HepG2 (cell line): ENCODE results near the gene NDNF. TPM values are rescaled to one million over a fixed set of nuclear protein-coding genes. Genes with fewer than 3 reads are reported as not detected.

ENCODE experiments used
- ATAC-seq: fragments of 200-7000 bp; cut with Tn5 transposase; 3 replicates; pipeline ENCODE4 v1.9.1; 2020; ENCODE audit warnings: mild to moderate bottlenecking, moderate library complexity
- BruUV-seq: library from RNA; stranded (reverse); fragments of 400-500 nt; replicated peaks from 2 replicates; lab custom pipeline; 2021; lab: Mats Ljungman, UMichigan
- CTCF ChIA-PET: fragments of 300-600 bp; formaldehyde crosslinking; extraction: SDS; loops from one replicate; lab custom pipeline; 2021; ENCODE audit warnings: low total read pairs, inconsistent platforms, low intra/inter-chr PET ratio; lab: Yijun Ruan, JAX
- POLR2A ChIA-PET: fragments of 350-600 bp; sonication (Branson Sonifier 250); formaldehyde crosslinking; loops from one replicate; lab custom pipeline; 2020; ENCODE audit warnings: antibody characterized with exemption, inconsistent platforms; lab: Yijun Ruan, JAX
- DNase-seq: peaks from one replicate; pipeline ENCODE4 v3.0.0-alpha.2; 2015; ENCODE audit warnings: low spot score
- FAIRE-seq: peaks from 3 replicates; lab custom pipeline; 2011; peaks lifted over from hg19 to GRCh38; lab: Jason Lieb, UNC
- H2AFZ ChIP-seq: one replicate; pipeline ENCODE4 v1.6.1; 2011; ENCODE audit warnings: low read length, inconsistent platforms
- H3K27ac ChIP-seq: fragments of 300-600 bp; 3 replicates; pipeline ENCODE4 v1.8.0; 2011; ENCODE audit warnings: mixed run types, mild to moderate bottlenecking, mixed read lengths, low read length, inconsistent platforms; ENCODE audit not compliant: insufficient read depth; ENCODE audit errors: extremely low read length
- H3K27me3 ChIP-seq, 2 experiments: fragments of 200-600 bp in 1 of 2; 2 replicates in 1 of 2; 3 replicates in 1 of 2; pipeline versions ENCODE4 v1.6.0 to v1.8.0; 2011; ENCODE audit warnings: low read length in 2 of 2, mild to moderate bottlenecking in 2 of 2, moderate library complexity in 2 of 2, inconsistent platforms in 1 of 2; ENCODE audit not compliant: insufficient read depth in 2 of 2, control insufficient read depth in 1 of 2
- H3K36me3 ChIP-seq, 2 experiments: fragments of 200-600 bp in 1 of 2; replicated peaks in 1 of 2; 2 replicates in 1 of 2; 3 replicates in 1 of 2; pipeline versions ENCODE4 v1.5.1 to v1.8.0; 2011; ENCODE audit warnings: low read length in 2 of 2, inconsistent platforms in 1 of 2; ENCODE audit not compliant: insufficient read depth in 2 of 2, control insufficient read depth in 1 of 2
- H3K4me1 ChIP-seq: 2 replicates; pipeline ENCODE4 v1.5.1; 2012; ENCODE audit warnings: low read length, inconsistent platforms; ENCODE audit not compliant: insufficient read depth
- H3K4me2 ChIP-seq: 2 replicates; pipeline ENCODE4 v1.6.0; 2011; ENCODE audit warnings: low read depth, low read length, inconsistent platforms
- H3K4me3 ChIP-seq, 3 experiments: fragments of 200-600 bp in 1 of 3; sonication (generic), shearing (Covaris generic) in 1 of 3; replicated peaks in 1 of 3; 2 replicates each; pipeline ENCODE4 v1.5.1; 2011 to 2016; ENCODE audit warnings: low read length in 3 of 3, inconsistent platforms in 2 of 3, low read depth in 2 of 3, mild to moderate bottlenecking in 2 of 3, control low read depth in 1 of 3, mixed read lengths in 1 of 3; ENCODE audit not compliant: insufficient read depth in 1 of 3
- H3K79me2 ChIP-seq: one replicate; pipeline ENCODE4 v1.6.1; 2011; ENCODE audit warnings: low read length, inconsistent platforms; ENCODE audit not compliant: insufficient read depth
- H3K9ac ChIP-seq: 2 replicates; pipeline ENCODE4 v1.6.0; 2011; ENCODE audit warnings: mild to moderate bottlenecking, low read depth, low read length, inconsistent platforms; ENCODE audit not compliant: insufficient read depth
- H3K9me3 ChIP-seq: 2 replicates; pipeline ENCODE4 v1.5.1; 2012; ENCODE audit warnings: mild to moderate bottlenecking, low read length
- H4K20me1 ChIP-seq: 2 replicates; pipeline ENCODE4 v1.6.0; 2011; ENCODE audit warnings: inconsistent platforms, mild to moderate bottlenecking, low read length, moderate library complexity; ENCODE audit not compliant: insufficient read depth
- CBFB ChIP-seq: sonication (generic); formaldehyde crosslinking; IDR thresholded peaks from 2 replicates; pipeline ENCODE4 v1.4.0; 2020; ENCODE audit warnings: missing genetic modification reagents
- EHMT2 ChIP-seq: fragments of 200-600 bp; sonication (generic); IDR thresholded peaks from 2 replicates; pipeline ENCODE4 v1.7.0; 2017; ENCODE audit warnings: antibody characterized with exemption, low read depth, low read length, borderline replicate concordance
- ETV6 ChIP-seq: sonication (generic); formaldehyde crosslinking; conservative IDR thresholded peaks from 2 replicates; pipeline ENCODE4 v1.4.0; 2020; ENCODE audit warnings: missing genetic modification reagents
- GZF1 ChIP-seq: sonication (generic); formaldehyde crosslinking; IDR thresholded peaks from 2 replicates; pipeline ENCODE4 v1.5.1; 2020; ENCODE audit warnings: mild to moderate bottlenecking, missing genetic modification reagents
- HNF4A ChIP-seq: sonication (generic); formaldehyde crosslinking; IDR thresholded peaks from 2 replicates; pipeline ENCODE4 v1.4.0; 2020; ENCODE audit warnings: missing genetic modification reagents
- NFATC3 ChIP-seq: sonication (generic); formaldehyde crosslinking; IDR thresholded peaks from 2 replicates; pipeline ENCODE4 v1.5.1; 2020; ENCODE audit warnings: mild to moderate bottlenecking, missing genetic modification reagents
- NR3C1 ChIP-seq: sonication (generic); formaldehyde crosslinking; IDR thresholded peaks from 2 replicates; pipeline ENCODE4 v1.4.0; 2020; ENCODE audit warnings: missing genetic modification reagents
- ZNF143 ChIP-seq: sonication (generic); formaldehyde crosslinking; IDR thresholded peaks from 2 replicates; pipeline ENCODE4 v1.4.0; 2020; ENCODE audit warnings: missing genetic modification reagents
- ZNF383 ChIP-seq: sonication (generic); formaldehyde crosslinking; IDR thresholded peaks from 2 replicates; pipeline ENCODE4 v1.4.0; 2020; ENCODE audit warnings: missing genetic modification reagents, mild to moderate bottlenecking, borderline replicate concordance
- ZNF790 ChIP-seq: sonication (generic); formaldehyde crosslinking; IDR thresholded peaks from 2 replicates; pipeline ENCODE4 v1.8.0; 2022; ENCODE audit warnings: missing genetic modification reagents, mild to moderate bottlenecking, borderline replicate concordance
- ZSCAN29 ChIP-seq: sonication (generic); formaldehyde crosslinking; conservative IDR thresholded peaks from 2 replicates; pipeline ENCODE4 v1.4.0; 2020; ENCODE audit warnings: mild to moderate bottlenecking, missing genetic modification reagents
- WGBS: methylation state at CpG from one replicate; pipeline ENCODE4 v1.1.6; 2017; ENCODE audit warnings: low lambda C conversion rate; 5-methylcytosine and 5-hydroxymethylcytosine counted together
- in situ Hi-C: cut with HindIII; loops from 2 replicates; pipeline ENCODE4 v1.10.0; 2017; ENCODE audit warnings: low pct_unique_long_range_greater_than_20kb; ENCODE audit not compliant: extremely low pct_ligation_motif_present
- intact Hi-C: fragments of 100-400 bp; cut with micrococcal nuclease; formaldehyde crosslinking; loops from one replicate; pipeline ENCODE4 v1.10.0; 2022; ENCODE audit not compliant: unreplicated experiment
- polyA plus RNA-seq, 8 experiments: library from polyadenylated mRNA; depleted of rRNA in 3 of 8; stranded (reverse) in 7 of 8; unstranded in 1 of 8; fragments of >200 nt; fragmentation: Illumina TruSeq in 4 of 8; extraction: Trizol in 4 of 8; gene quantifications; 2 replicates each; pipeline versions ENCODE4 v1.2.1 to v1.2.3, GENCODE V29; 2011 to 2016; ENCODE audit warnings: low read depth in 4 of 8, missing spikeins in 1 of 8, mixed read lengths in 1 of 8; ENCODE audit not compliant: insufficient read depth in 1 of 8
- total RNA-seq, 5 experiments: library from RNA; depleted of rRNA; stranded (reverse); fragments of >200 nt; fragmentation: Illumina TruSeq; extraction: Trizol; gene quantifications; 2 replicates each; pipeline ENCODE4 v1.2.3, GENCODE V29; 2016; ENCODE audit warnings: low read depth in 1 of 5
- TF ChIP-seq, protein P1 (sequence below): sonication (generic); formaldehyde crosslinking; IDR thresholded peaks from 2 replicates; pipeline ENCODE4 v1.4.0; 2020; ENCODE audit warnings: missing genetic modification reagents, borderline replicate concordance
- TF ChIP-seq, protein P2 (sequence below): sonication (generic); formaldehyde crosslinking; IDR thresholded peaks from one replicate; pipeline ENCODE4 v1.5.1; 2020; ENCODE audit warnings: mild to moderate bottlenecking, missing genetic modification reagents; ENCODE audit errors: not compliant biosample characterization
- TF ChIP-seq, protein P3 (sequence below): sonication (generic); formaldehyde crosslinking; IDR thresholded peaks from 2 replicates; pipeline ENCODE4 v1.5.1; 2020; ENCODE audit warnings: mild to moderate bottlenecking, missing genetic modification reagents, borderline replicate concordance

The NDNF gene
- total and polyA plus RNA-seq, 2 of the 13 experiments (the other 11 are each of a cell fraction or from before 2014, with no cell fraction given) = not detected

DNA sequence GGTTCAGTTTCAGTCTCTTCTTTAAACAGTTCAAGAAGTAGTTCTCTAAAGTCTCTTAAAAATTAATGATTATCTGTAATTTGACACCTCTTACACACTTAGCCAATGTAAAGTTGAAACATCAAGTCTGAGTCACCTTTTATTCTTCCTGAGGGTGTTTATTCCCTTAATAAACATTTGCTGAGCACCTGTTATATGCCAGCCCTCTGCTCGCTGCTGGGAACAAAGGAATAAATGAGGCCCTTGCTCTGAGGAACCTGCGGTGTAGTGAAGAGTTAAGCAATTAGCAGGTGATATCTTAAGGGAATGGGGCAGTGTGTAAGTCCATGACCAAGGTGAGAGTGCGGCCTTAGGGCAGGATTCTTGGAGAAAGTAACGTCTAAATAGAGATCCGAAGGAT lies 5.2 kb upstream of the NDNF start (continued):
- no peak for TF ChIP-seq ZNF143
- no peak for TF ChIP-seq NR3C1 (CRISPR knock-in tag)
- no peak for TF ChIP-seq GZF1 (CRISPR knock-in tag)

DNA sequence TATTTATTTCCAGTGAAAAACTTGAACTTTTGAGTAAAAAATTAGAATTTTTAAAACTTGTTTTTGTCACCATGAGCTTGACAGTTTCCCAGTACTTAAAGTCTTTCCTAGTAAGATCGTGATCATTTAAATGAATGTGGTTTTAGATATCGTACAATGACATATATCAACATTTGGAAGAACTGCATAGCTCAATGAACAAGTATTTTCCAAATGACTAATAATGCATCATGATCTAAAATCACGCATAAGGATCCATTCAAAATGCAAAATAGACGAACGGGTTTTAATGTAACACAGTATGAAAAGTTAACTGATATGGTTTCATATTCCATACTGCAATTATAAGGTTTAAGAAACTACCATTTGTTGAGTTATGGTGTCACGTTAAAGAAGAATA lies 4.1 kb upstream of the NDNF start:
- ATAC-seq (no peak), FAIRE-seq (no peak), DNase-seq (no peak)
- H3K4me1 ChIP-seq = peaks cover 6% of the 10 kb centered on the region; the same call in 1 of the 2 replicates
- H3K4me3 ChIP-seq = no peak overlapping the region
- 12% methylated on average over 6 of the region's 6 CpGs for WGBS
- no TSS peak for BruUV-seq
- intact Hi-C loops = no loop called here
- no peaks in the 10 kb centered on the region for H3K79me2 ChIP-seq
- ChIA-PET CTCF (no interaction called here), POLR2A (no interaction called here)
- no peak overlapping the region for H3K27ac ChIP-seq
- H2AFZ ChIP-seq = no peak overlapping the region
- no peak overlapping the region for H3K4me2 ChIP-seq
- in situ Hi-C loops = no loop called here
- H3K27me3 ChIP-seq = peaks cover 1 to 26% of the 10 kb centered on the region in 2 experiments
- no peaks in the 10 kb centered on the region for H3K36me3 ChIP-seq
- H3K9me3 ChIP-seq = no peaks in the 10 kb centered on the region
- H4K20me1 ChIP-seq = no peaks in the 10 kb centered on the region
- H3K9ac ChIP-seq = no peak overlapping the region
- TF ChIP-seq HNF4A (no peak), ZNF790 (CRISPR knock-in tag) (no peak), ZSCAN29 (no peak), EHMT2 (no peak), NFATC3 (CRISPR knock-in tag) (no peak), ZNF383 (no peak), CBFB (no peak), ETV6 (CRISPR knock-in tag) (no peak)
- TF ChIP-seq, protein P1, sequence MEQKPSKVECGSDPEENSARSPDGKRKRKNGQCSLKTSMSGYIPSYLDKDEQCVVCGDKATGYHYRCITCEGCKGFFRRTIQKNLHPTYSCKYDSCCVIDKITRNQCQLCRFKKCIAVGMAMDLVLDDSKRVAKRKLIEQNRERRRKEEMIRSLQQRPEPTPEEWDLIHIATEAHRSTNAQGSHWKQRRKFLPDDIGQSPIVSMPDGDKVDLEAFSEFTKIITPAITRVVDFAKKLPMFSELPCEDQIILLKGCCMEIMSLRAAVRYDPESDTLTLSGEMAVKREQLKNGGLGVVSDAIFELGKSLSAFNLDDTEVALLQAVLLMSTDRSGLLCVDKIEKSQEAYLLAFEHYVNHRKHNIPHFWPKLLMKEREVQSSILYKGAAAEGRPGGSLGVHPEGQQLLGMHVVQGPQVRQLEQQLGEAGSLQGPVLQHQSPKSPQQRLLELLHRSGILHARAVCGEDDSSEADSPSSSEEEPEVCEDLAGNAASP = no peak
- TF ChIP-seq, protein P2, sequence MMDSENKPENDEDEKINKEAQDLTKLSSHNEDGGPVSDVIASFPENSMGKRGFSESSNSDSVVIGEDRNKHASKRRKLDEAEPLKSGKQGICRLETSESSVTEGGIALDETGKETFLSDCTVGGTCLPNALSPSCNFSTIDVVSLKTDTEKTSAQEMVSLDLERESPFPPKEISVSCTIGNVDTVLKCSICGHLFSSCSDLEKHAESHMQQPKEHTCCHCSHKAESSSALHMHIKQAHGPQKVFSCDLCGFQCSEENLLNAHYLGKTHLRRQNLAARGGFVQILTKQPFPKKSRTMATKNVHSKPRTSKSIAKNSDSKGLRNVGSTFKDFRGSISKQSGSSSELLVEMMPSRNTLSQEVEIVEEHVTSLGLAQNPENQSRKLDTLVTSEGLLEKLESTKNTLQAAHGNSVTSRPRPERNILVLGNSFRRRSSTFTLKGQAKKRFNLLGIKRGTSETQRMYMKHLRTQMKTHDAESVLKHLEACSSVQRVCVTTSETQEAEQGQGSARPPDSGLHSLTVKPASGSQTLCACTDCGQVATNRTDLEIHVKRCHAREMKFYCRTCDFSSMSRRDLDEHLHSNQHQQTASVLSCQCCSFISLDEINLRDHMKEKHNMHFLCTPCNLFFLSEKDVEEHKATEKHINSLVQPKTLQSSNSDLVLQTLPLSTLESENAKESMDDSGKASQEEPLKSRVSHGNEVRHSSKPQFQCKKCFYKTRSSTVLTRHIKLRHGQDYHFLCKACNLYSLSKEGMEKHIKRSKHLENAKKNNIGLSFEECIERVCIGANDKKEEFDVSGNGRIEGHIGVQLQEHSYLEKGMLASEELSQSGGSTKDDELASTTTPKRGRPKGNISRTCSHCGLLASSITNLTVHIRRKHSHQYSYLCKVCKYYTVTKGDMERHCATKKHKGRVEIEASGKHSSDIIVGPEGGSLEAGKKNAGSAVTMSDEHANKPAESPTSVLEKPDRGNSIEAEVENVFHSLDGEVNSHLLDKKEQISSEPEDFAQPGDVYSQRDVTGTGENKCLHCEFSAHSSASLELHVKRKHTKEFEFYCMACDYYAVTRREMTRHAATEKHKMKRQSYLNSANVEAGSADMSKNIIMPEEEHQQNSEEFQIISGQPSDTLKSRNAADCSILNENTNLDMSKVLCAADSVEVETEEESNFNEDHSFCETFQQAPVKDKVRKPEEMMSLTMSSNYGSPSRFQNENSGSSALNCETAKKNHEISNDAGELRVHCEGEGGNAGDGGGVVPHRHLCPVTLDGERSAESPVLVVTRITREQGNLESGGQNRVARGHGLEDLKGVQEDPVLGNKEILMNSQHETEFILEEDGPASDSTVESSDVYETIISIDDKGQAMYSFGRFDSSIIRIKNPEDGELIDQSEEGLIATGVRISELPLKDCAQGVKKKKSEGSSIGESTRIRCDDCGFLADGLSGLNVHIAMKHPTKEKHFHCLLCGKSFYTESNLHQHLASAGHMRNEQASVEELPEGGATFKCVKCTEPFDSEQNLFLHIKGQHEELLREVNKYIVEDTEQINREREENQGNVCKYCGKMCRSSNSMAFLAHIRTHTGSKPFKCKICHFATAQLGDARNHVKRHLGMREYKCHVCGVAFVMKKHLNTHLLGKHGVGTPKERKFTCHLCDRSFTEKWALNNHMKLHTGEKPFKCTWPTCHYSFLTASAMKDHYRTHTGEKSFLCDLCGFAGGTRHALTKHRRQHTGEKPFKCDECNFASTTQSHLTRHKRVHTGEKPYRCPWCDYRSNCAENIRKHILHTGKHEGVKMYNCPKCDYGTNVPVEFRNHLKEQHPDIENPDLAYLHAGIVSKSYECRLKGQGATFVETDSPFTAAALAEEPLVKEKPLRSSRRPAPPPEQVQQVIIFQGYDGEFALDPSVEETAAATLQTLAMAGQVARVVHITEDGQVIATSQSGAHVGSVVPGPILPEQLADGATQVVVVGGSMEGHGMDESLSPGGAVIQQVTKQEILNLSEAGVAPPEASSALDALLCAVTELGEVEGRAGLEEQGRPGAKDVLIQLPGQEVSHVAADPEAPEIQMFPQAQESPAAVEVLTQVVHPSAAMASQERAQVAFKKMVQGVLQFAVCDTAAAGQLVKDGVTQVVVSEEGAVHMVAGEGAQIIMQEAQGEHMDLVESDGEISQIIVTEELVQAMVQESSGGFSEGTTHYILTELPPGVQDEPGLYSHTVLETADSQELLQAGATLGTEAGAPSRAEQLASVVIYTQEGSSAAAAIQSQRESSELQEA (CRISPR knock-in tag) = no peak
- TF ChIP-seq, protein P3, sequence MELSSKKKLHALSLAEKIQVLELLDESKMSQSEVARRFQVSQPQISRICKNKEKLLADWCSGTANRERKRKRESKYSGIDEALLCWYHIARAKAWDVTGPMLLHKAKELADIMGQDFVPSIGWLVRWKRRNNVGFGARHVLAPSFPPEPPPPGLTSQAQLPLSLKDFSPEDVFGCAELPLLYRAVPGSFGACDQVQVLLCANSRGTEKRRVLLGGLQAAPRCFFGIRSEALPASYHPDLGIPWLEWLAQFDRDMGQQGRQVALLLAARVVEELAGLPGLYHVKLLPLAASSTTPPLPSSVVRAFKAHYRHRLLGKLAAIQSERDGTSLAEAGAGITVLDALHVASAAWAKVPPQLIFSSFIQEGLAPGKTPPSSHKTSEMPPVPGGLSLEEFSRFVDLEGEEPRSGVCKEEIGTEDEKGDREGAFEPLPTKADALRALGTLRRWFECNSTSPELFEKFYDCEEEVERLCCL (CRISPR knock-in tag) = no peak
